ENCODE data around the gene FGGY. TPM values are rescaled to one million over a fixed set of nuclear protein-coding genes. Genes with fewer than 3 reads are reported as not detected.

The FGGY gene
- total RNA-seq, 1 donor from 2014 or later: 16.4 TPM

GRCh38 chr1:59779949-59780348 lies 483.1 kb downstream of the FGGY start:
- TF ChIP-seq CTCF (conservative IDR thresholded peaks at IDR 0.05): peak; percentile 48
- Mint-ChIP-seq H3K9me3 (no peaks in the 10 kb centered on the region), H3K4me3 (no peak overlapping the region), H3K36me3 (ENCODE audit: low read depth) (peaks cover 2% of the 10 kb centered on the region), H3K27ac (ENCODE audit: unreplicated experiment) (no peak overlapping the region), H3K27me3 (ENCODE audit: low read depth) (no peaks in the 10 kb centered on the region), H3K4me1 (no peaks in the 10 kb centered on the region)
- no peak for DNase-seq (ENCODE audit: low read depth, low spot score)

- no peaks in the 10 kb centered on the region for H3K4me1 Mint-ChIP-seq
- no peaks in the 10 kb centered on the region for H3K27me3 Mint-ChIP-seq (ENCODE audit: low read depth)
- H3K9me3 Mint-ChIP-seq: peaks cover 14% of the 10 kb centered on the region
- H3K27ac Mint-ChIP-seq (ENCODE audit: unreplicated experiment): no peak overlapping the region
- no peak overlapping the region for H3K4me3 Mint-ChIP-seq
- no peak for DNase-seq (ENCODE audit: low read depth, low spot score)
- peaks cover 23% of the 10 kb centered on the region for H3K36me3 Mint-ChIP-seq (ENCODE audit: low read depth)
- no peak for TF ChIP-seq CTCF (conservative IDR thresholded peaks at IDR 0.05)
Observed at GRCh38 chr1:59788825-59789224, 491.9 kb downstream of the FGGY start.

- Mint-ChIP-seq H3K27ac (ENCODE audit: unreplicated experiment) (no peak overlapping the region), H3K4me1 (no peaks in the 10 kb centered on the region), H3K4me3 (no peak overlapping the region), H3K27me3 (ENCODE audit: low read depth) (no peaks in the 10 kb centered on the region), H3K9me3 (peaks cover 19% of the 10 kb centered on the region), H3K36me3 (ENCODE audit: low read depth) (peaks cover 3% of the 10 kb centered on the region)
- no peak for DNase-seq (ENCODE audit: low read depth, low spot score)
- TF ChIP-seq CTCF (conservative IDR thresholded peaks at IDR 0.05): no peak
Observed at GRCh38 chr1:59798600-59798999, 501.7 kb downstream of the FGGY start.

GRCh38 chr1:59803458-59804038 lies 506.7 kb downstream of the FGGY start:
- no peak for DNase-seq (ENCODE audit: low read depth, low spot score)
- TF ChIP-seq CTCF (conservative IDR thresholded peaks at IDR 0.05): no peak
- peaks cover 4% of the 10 kb centered on the region for H3K27me3 Mint-ChIP-seq (ENCODE audit: low read depth)
- no peaks in the 10 kb centered on the region for H3K4me1 Mint-ChIP-seq
- H3K9me3 Mint-ChIP-seq: peaks cover 2% of the 10 kb centered on the region
- no peak overlapping the region for H3K4me3 Mint-ChIP-seq
- H3K36me3 Mint-ChIP-seq (ENCODE audit: low read depth): no peaks in the 10 kb centered on the region
- H3K27ac Mint-ChIP-seq (ENCODE audit: unreplicated experiment): no peak overlapping the region

- TF ChIP-seq CTCF (conservative IDR thresholded peaks at IDR 0.05): no peak
- DNase-seq (ENCODE audit: low read depth, low spot score): no peak
- H3K27ac Mint-ChIP-seq (ENCODE audit: unreplicated experiment): no peak overlapping the region
- no peaks in the 10 kb centered on the region for H3K4me1 Mint-ChIP-seq
- no peaks in the 10 kb centered on the region for H3K36me3 Mint-ChIP-seq (ENCODE audit: low read depth)
- H3K27me3 Mint-ChIP-seq (ENCODE audit: low read depth): peaks cover 10% of the 10 kb centered on the region
- no peak overlapping the region for H3K4me3 Mint-ChIP-seq
- H3K9me3 Mint-ChIP-seq: peaks cover 2% of the 10 kb centered on the region
Observed at GRCh38 chr1:59804301-59804700, 507.4 kb downstream of the FGGY start.

All from neural crest cell (in vitro differentiated cells).